Astrocyte (in vitro differentiated cells and primary cell): ENCODE data around the gene MAN1C1.

Source experiments
- CTCF ChIP-seq: IDR thresholded peaks from 2 replicates; pipeline ENCODE4 v1.5.1; 2011; ENCODE audit warnings: low read depth, mild to moderate bottlenecking, inconsistent platforms, low read length, moderate library complexity; ENCODE audit not compliant: insufficient read depth
- EZH2 ChIP-seq: IDR thresholded peaks from 2 replicates; pipeline ENCODE4 v1.6.1; 2012; ENCODE audit warnings: mild to moderate bottlenecking, low read length, inconsistent platforms; ENCODE audit not compliant: insufficient read depth

- TF ChIP-seq CTCF: no peak
- TF ChIP-seq EZH2: no peak
Observed at GRCh38 chr1:25815208-25816111, 198.9 kb downstream of the MAN1C1 start.
